MCF 10A (cell line): ENCODE data around the gene SEL1L. TPM values are rescaled to one million over a fixed set of nuclear protein-coding genes. Genes with fewer than 3 reads are reported as not detected.

Experiments used
- BruUV-seq: library from RNA; stranded (reverse); fragments of 400-500 nt; replicated peaks from 2 replicates; lab custom pipeline; 2021; lab: Mats Ljungman, UMichigan
- CTCF ChIA-PET: fragments of 300-600 bp; sonication (Branson Sonifier 250); formaldehyde crosslinking; extraction: SDS; loops from one replicate; lab custom pipeline; 2021; ENCODE audit warnings: antibody characterized with exemption, inconsistent platforms; lab: Yijun Ruan, JAX
- POLR2A ChIA-PET: fragments of 300-600, 350-650 bp; sonication (Branson Sonifier 250); formaldehyde crosslinking; extraction: SDS; loops from one replicate; lab custom pipeline; 2020; ENCODE audit warnings: antibody characterized with exemption, inconsistent platforms; lab: Yijun Ruan, JAX
- DNase-seq: peaks from one replicate; pipeline ENCODE4 v3.0.0-alpha.2; 2018; ENCODE audit not compliant: unreplicated experiment
- H3K27ac Mint-ChIP-seq: one replicate; pipeline ENCODE4 v1.8.0; 2022; ENCODE audit warnings: mild to moderate bottlenecking, low read depth, mixed read lengths; ENCODE audit not compliant: unreplicated experiment
- H3K27me3 Mint-ChIP-seq: one replicate; pipeline ENCODE4 v1.8.0; 2022; ENCODE audit warnings: mixed read lengths; ENCODE audit not compliant: insufficient read depth, unreplicated experiment
- H3K36me3 Mint-ChIP-seq: one replicate; pipeline ENCODE4 v1.8.0; 2022; ENCODE audit warnings: mild to moderate bottlenecking, moderate library complexity, mixed read lengths; ENCODE audit not compliant: insufficient read depth, unreplicated experiment
- H3K4me1 Mint-ChIP-seq: one replicate; pipeline ENCODE4 v1.8.0; 2022; ENCODE audit warnings: mixed read lengths; ENCODE audit not compliant: insufficient read depth, unreplicated experiment
- H3K4me3 Mint-ChIP-seq: one replicate; pipeline ENCODE4 v1.8.0; 2022; ENCODE audit warnings: mild to moderate bottlenecking, moderate library complexity, mixed read lengths; ENCODE audit not compliant: unreplicated experiment
- H3K9me3 Mint-ChIP-seq: one replicate; pipeline ENCODE4 v1.8.0; 2022; ENCODE audit warnings: mixed read lengths; ENCODE audit not compliant: unreplicated experiment
- CTCF ChIP-seq: fragments of 200-600 bp; IDR thresholded peaks from one replicate; pipeline ENCODE4 v1.8.0; 2022; ENCODE audit warnings: antibody characterized with exemption, mild to moderate bottlenecking; ENCODE audit not compliant: unreplicated experiment
- intact Hi-C: fragments of 100-400 bp; cut with micrococcal nuclease; formaldehyde crosslinking; loops from 2 replicates; pipeline ENCODE4 v1.14.1; 2022
- total RNA-seq: library from RNA; stranded (reverse); gene quantifications from 2 replicates; pipeline ENCODE4 v1.2.3, GENCODE V29; 2022

SEL1L gene
- total RNA-seq, 1 experiment from 2014 or later, result 152 TPM

GRCh38 chr14:81450100-81450531 is 83.5 kb downstream of the SEL1L start:
- no peaks in the 10 kb centered on the region for H3K36me3 Mint-ChIP-seq
- no peak overlapping the region for H3K27ac Mint-ChIP-seq
- H3K4me1 Mint-ChIP-seq, result peaks cover 8% of the 10 kb centered on the region
- intact Hi-C loops, result loop anchor here (5.0 kb wide), 1 partner anchor 233 kb away; no protein-coding TSS in a partner anchor
- H3K9me3 Mint-ChIP-seq, result no peaks in the 10 kb centered on the region
- no peak overlapping the region for H3K4me3 Mint-ChIP-seq
- ChIA-PET POLR2A (interaction anchor here (1.4 to 1.6 kb wide), 3 partner anchors 14 to 138 kb away, joined by 3 to 5 read pairs (median 4); no protein-coding TSS in a partner anchor), CTCF (interaction anchor here (0.7 to 12.7 kb wide), 10 partner anchors 9 to 179 kb away, joined by 3 to 432 read pairs (median 3); no protein-coding TSS in a partner anchor)
- no peak for TF ChIP-seq CTCF
- no peak for DNase-seq
- BruUV-seq, result no TSS peak
- no peaks in the 10 kb centered on the region for H3K27me3 Mint-ChIP-seq

GRCh38 chr14:81449576-81449975 is 84.1 kb downstream of the SEL1L start:
- TF ChIP-seq CTCF, result no peak
- ChIA-PET POLR2A (interaction anchor here (0.8 to 1.6 kb wide), 4 partner anchors 14 to 167 kb away, joined by 3 to 5 read pairs (median 4); no protein-coding TSS in a partner anchor), CTCF (interaction anchor here (0.6 to 12.7 kb wide), 14 partner anchors 8 to 275 kb away, joined by 3 to 432 read pairs (median 3); no protein-coding TSS in a partner anchor)
- Mint-ChIP-seq H3K4me1 (peaks cover 8% of the 10 kb centered on the region), H3K27me3 (no peaks in the 10 kb centered on the region), H3K9me3 (no peaks in the 10 kb centered on the region), H3K4me3 (no peak overlapping the region), H3K27ac (no peak overlapping the region), H3K36me3 (no peaks in the 10 kb centered on the region)
- DNase-seq, result no peak
- no TSS peak for BruUV-seq
- intact Hi-C loops, result no loop called here

- H3K36me3 Mint-ChIP-seq, result no peaks in the 10 kb centered on the region
- intact Hi-C loops, result no loop called here
- no peak for TF ChIP-seq CTCF
- peaks cover 4% of the 10 kb centered on the region for H3K27me3 Mint-ChIP-seq
- CTCF ChIA-PET, result interaction anchor here (0.6 to 12.7 kb wide), 11 partner anchors 8 to 274 kb away, joined by 3 to 432 read pairs (median 3); no protein-coding TSS in a partner anchor
- POLR2A ChIA-PET, result interaction anchor here (0.8 to 1.6 kb wide), 4 partner anchors 13 to 167 kb away, joined by 3 to 5 read pairs (median 4); no protein-coding TSS in a partner anchor
- H3K4me3 Mint-ChIP-seq, result no peak overlapping the region
- peaks cover 8% of the 10 kb centered on the region for H3K4me1 Mint-ChIP-seq
- DNase-seq, result no peak
- no peak overlapping the region for H3K27ac Mint-ChIP-seq
- no TSS peak for BruUV-seq
- H3K9me3 Mint-ChIP-seq, result no peaks in the 10 kb centered on the region
Measured at GRCh38 chr14:81449114-81449513, 84.5 kb downstream of the SEL1L start.

- intact Hi-C loops, result no loop called here
- no peaks in the 10 kb centered on the region for H3K4me1 Mint-ChIP-seq
- CTCF ChIA-PET, result interaction anchor here (0.7 to 1.9 kb wide), 2 partner anchors 178 to 1795 kb away, joined by 3 to 9 read pairs; no protein-coding TSS in a partner anchor
Measured at GRCh38 chr14:81447021-81447764, 86.5 kb downstream of the SEL1L start.

More at GRCh38 chr14:81447021-81447764, 86.5 kb downstream of the SEL1L start:
- H3K9me3 Mint-ChIP-seq, result no peaks in the 10 kb centered on the region
- H3K27ac Mint-ChIP-seq, result no peak overlapping the region
- H3K27me3 Mint-ChIP-seq, result peaks cover 23% of the 10 kb centered on the region
- H3K4me3 Mint-ChIP-seq, result no peak overlapping the region
- POLR2A ChIA-PET, result interaction anchor here (0.6 to 1.2 kb wide), 2 partner anchors 84 to 169 kb away, joined by 3 to 4 read pairs; no protein-coding TSS in a partner anchor
- no peak for DNase-seq
- BruUV-seq, result no TSS peak
- no peaks in the 10 kb centered on the region for H3K36me3 Mint-ChIP-seq
- TF ChIP-seq CTCF, result no peak
